HG03196 (cell line): Measurements from ENCODE around the gene CAMTA2.

Experiments
- ATAC-seq: cut with Tn5 transposase; IDR thresholded peaks from one replicate; pipeline ENCODE4 v1.9.1; 2021; ENCODE audit not compliant: unreplicated experiment

CAMTA2 gene

DNA sequence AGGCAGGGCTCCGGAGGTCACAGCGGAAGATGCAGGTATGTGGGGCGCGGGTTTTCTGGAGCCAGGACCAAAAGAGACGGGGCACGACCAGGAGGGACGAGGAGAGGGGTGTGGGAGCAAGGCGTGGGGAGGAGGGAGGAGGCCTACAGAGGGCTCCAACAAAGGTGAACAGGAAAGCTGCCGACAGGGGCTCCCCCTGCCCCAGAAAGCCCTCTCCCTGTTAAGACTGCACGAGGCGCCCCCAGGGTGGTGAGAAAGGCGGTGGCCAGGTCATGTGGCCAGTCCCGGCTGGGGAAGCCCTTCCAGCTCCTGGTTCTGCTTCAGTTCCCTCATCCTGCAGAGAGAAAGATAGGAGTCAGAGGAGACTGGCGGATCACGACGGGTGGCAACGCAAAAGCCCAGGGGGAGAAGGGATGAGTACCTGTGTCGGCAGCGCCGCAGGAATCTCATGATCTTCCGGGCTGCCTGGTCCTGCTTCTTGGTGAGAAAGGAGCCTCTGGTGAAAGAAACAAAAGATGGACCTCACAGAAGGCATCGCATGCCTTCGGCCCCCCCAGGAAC is 18.9 kb downstream of the CAMTA2 start:
- ATAC-seq = no peak

DNA sequence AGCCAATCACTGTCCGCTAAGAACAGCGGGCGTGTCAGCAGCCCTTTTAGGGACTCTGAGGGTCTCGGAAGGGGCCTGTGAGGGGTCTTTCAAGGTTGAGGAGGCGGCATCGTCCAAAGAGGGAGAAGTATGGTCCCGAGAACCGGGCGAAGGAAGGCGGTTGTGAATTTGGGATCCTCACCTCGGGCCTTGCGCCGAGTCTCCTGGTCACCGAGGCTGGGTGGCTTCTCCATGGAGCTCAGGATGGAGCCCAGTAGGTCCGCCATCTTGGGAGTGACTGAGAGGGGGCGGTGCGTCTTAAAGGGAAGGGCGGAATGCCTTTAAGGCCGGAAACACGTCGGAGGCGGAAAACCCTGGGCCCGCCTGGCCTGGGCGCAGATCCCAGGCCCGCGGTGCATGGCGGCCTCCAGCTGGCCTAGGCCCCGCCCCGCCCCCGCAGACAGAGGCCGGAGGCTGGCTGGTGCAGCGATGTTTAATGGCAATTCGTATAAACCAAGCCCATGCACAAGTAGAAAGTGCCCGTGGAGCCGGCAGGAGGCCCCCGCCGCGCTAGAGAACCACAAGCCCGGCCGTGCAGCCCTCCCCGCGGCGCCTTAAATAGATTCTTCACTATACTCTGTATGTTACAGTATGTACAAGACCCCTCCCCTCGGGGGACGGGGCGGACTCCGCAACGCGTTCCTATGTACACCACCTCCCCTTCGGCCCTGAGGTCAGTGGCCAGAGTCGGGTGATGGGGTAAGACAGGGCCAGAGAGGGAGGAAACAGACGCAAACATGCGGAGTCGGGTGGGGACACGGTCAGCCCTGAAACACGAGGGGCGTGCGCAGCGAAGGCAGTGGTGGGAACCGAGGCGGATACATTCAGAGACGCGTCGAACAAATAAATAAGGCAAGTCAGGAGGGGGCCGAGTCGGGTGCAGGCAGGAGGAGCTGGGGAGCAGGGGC is 19.7 kb downstream of the CAMTA2 start, which contains the start of gene SPAG7:
Gene SPAG7 (minus strand): TSS at position 279 of the 947 bp plus-strand sequence. CDS start 13 bp downstream, at position 266.
- ATAC-seq = peak; percentile 67

DNA sequence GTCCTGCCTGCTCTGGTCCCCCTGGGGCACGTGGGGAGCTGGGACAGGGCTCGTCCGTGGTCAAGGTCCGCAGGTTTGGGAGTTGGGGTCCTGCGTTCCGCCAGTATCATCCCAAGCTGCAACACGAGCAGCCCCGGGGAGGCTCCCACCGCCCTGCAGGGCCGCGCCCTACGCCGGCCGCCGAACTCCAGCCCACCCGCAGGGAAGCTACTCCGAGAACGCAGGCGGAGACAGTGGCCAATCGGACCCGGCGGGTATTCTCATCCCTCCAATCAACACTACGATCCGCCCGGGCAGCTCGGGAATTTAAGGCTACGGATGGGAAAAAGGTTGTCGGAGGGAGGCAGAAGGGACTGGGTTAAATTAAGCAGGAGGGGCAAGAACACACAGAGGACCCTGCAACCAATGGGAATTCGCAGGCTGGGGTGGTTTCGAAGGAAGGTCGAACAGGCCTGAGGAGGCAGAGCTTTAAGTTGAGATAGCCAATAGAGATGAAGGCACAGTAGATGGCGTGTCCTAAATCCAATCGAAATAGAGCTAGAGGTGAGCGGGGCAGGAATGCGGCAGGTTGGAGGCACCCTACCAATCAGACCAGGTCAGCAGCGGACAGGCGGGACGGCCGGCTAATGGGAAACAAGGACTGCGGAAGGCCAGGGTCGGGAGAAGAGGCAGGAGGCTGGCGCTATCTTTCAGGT is 20.5 kb downstream of the CAMTA2 start:
- peak; percentile 73 for ATAC-seq

DNA sequence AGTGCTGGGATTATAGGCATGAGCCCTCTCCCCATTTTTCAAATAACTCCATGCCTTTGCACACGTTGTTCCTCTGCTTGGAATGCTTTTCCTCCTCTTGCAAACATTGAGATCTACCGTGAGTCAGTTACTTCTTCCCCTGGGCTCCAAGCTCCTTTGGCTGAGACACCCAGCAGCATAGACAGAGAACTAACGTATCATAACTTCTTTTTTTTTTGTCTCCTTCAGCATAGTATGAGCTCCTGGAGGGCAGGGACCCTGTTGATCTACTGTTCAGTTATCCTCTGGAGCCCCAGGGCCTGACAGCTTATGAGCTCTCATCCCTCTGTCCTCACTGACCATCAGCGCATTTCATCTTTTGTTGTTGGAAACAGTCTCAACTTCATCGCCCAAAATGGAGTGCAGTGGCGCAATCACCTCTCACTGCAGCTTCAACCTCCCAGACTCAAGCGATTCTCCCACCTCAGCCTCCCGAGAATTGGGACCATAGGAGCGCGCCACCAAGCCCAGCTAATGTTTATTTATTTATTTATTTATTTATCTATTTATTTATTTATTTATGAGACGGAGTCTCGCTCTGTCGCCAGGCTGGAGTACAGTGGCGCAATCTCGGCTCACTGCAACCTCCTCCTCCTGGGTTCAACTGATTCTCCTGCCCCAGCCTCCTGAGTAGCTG is 22.0 kb downstream of the CAMTA2 start:
- no peak for ATAC-seq

DNA sequence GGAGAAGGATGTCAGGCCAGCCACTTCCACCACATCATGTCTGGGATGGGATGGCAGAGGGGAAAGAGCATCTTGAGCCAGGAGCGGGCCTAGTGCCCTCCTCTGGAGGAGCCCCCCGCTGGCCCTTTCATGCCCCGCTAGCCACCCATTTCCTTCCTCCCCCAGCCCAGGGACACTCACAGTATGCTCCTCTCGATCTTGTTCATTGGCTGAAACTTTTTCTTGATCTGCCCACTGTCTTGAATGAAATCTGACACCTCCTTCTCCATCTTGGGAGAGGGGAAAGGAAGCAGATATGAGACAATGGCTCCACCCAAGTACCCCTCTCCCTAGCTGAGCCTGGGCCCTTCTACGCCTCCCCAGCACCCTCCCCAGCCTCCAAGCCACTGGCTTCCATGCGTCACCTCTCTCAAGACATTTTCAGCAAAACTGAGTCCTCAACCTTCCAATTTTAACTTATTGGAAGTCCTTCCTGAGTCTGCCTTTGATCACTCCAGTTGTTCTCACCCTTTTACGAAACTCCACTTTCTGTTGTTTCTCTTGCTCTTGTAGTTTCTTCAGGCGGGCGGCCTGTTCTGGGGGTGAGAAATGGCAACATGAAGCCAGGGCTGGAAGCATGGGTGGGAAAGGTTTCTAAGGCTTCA is 27.1 kb downstream of the CAMTA2 start:
- no peak for ATAC-seq

DNA sequence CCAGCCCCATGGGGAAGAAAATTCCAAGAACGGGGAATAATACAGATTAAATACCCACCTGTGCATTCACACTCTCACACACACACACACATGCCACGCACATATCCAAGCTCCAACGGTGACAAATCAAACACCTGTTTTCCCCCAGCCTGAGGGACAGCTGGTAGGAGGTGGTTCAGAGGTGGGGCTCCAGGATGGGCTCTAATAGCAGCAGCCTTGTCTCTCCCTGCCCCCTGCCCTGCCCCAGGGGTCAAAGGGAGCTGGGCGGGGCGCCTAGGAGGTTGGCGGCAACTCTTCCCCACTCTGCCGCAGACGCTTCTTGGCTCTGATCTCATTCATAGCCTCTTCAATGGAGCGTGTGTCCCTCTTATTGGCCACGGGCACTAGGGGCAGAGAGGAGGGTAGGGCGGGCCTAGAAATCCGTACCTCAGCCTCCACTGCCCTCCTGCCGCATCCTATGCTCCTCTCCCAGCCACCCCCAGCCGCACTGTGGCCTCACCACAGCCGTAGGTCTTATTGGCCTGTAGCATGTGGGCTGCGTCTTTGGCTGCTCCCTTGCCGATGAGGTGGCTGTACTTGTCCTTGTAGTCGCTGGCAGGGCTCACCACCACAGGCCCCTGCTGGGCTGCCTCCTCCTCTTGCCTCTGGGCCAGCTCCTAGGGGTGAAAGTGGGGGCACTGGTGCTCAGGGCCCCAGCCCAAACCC is 28.1 kb downstream of the CAMTA2 start:
- no peak for ATAC-seq

DNA sequence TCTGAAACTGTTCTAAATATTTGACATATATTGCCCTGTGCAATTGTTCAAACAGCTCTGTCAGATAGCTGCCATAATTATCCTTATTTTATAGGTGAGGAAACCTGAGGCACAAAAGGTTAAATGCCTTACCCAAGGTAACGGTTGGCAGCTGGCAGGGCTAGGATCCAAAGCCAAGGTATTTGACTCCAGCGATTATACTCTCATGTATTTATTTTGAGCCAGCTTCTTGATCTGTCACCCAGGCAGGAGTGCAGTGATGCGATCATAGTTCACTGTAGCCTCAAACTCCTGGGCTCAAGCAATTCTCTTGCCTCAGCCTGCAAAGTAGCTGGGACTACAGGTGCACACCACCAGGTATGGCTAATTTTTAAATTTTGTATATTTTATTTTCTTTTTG is 29.4 kb downstream of the CAMTA2 start:
- no peak for ATAC-seq

DNA sequence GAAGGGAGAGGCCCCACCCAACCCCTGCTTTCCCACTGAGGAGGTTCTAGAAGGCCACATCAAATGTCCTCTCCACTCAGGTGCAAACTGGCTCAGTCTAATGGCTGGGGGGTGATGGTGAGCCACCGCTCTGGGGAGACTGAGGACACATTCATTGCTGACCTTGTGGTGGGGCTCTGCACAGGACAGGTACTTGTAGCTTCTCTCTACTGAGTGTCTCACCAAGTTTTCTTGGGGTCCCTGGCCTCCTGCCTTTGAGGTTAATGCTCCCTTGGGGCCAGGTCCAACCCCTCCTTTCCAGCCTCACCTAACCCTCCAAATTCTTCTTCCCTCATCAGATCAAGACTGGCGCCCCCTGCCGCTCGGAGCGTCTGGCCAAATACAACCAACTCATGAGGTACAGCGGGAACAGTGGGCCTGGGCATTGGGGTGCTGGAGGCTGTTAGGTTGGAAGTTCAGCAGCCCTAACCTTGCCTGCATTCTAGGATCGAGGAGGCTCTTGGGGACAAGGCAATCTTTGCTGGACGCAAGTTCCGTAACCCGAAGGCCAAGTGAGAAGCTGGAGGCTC is 30.9 kb downstream of the CAMTA2 start:
- no peak for ATAC-seq

DNA sequence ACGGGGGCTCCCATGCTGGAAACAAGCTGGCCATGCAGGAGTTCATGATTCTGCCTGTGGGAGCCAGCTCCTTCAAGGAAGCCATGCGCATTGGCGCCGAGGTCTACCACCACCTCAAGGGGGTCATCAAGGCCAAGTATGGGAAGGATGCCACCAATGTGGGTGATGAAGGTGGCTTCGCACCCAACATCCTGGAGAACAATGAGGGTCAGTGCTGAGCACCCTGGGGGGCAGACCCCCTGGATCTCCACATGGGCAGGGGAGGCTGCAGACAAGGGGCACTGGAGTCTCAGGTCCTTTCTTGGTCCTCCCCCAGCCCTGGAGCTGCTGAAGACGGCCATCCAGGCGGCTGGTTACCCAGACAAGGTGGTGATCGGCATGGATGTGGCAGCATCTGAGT is 32.4 kb downstream of the CAMTA2 start:
- ATAC-seq = no peak

DNA sequence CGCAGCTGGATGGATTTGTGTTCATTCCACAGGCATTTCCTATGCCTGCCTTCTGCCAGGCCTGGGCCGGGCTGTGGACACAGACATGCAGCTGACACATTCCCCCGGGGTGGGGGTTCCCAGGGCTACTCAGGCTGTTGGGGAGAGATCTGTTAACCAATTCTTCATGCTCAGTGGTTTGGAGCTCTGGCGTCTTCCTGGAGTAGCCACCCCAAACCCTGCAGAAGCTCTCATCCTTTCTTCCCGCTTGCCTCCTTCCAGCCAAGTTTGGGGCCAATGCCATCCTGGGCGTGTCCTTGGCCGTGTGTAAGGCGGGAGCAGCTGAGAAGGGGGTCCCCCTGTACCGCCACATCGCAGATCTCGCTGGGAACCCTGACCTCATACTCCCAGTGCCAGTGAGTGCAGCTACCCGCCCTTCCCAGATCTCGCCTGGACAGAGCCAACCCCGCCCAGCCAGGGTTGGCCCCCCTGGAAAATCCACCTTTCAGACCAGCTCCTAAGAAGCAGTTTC is 34.0 kb downstream of the CAMTA2 start:
- ATAC-seq = no peak

DNA sequence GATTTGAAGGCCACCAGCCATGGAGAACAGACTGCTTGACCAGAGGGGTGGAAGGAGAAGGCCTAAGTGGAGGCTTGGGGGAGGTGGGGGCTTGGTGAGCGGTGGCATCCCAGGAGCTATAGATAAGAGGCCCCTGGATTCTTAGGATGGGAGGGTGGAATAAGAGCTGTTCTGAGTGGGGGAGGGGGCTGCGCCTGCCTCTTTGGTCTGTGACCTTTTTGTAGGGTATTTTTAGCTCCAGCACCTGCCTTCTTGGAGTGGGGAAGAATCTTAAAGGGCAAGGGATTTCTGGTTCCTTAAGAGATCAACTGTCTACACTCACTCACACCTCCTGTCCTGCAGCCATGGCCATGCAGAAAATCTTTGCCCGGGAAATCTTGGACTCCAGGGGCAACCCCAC is 36.0 kb downstream of the CAMTA2 start:
- no peak for ATAC-seq

DNA sequence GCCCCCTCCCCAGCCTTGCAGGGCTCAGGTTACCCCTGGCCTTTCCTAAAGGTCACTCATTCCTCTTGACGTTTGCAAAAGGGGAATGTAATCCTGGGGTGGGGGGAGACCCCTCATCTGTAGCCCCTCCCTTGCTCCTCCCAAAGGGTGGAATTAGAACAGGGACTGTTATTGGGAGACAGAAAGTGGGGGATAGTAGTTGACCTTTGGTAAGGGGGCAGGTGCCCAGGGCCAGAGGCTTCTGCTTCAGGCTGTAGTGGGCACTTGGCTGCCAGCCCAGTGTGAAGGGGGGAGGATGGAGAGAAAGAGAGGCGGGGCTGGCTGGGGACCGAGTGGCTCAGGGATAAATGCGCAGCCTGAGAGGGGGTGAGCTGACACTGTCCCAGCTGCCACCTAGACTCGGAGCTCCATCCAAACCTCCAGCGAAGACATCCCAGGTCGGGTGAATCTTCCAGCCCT is 36.7 kb downstream of the CAMTA2 start, which contains the start of gene ENO3:
Gene ENO3 (plus strand): TSS at position 374 of the 459 bp plus-strand sequence. CDS start 711 bp downstream, outside the sequence.
- no peak for ATAC-seq

DNA sequence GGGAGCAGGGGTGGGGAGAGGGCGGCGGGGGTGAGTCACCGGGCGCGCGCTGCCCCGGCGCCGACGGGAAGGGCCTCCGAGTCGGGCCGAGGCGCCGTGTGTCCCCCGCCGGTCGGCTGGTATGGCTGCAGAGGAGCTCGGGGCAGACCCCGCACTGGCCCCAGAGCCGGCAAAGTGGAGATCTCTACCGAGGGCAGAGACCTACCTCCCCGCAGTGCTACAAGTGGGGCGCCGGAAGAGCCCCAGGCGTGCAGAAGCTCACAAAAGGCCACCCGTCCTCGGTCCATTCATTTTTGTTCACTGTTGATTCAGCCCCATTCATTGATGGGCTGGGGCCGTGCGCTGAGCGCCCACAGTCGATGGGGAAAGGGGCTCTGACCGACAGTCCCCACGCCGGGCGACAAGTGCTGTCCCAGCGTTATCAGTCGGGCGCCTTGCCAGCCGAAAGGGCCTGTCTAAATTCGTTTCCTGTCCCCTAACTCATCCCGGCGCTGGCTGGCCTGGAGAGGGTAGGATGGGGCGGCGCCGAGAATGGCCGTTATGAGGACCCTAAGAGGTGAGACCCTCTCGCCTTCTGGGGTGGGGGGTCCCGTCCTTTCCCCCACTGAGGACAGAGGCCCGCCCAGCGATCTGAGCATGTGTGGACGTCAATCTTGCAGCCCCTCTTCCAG is 37.3 kb downstream of the CAMTA2 start:
- no peak for ATAC-seq

DNA sequence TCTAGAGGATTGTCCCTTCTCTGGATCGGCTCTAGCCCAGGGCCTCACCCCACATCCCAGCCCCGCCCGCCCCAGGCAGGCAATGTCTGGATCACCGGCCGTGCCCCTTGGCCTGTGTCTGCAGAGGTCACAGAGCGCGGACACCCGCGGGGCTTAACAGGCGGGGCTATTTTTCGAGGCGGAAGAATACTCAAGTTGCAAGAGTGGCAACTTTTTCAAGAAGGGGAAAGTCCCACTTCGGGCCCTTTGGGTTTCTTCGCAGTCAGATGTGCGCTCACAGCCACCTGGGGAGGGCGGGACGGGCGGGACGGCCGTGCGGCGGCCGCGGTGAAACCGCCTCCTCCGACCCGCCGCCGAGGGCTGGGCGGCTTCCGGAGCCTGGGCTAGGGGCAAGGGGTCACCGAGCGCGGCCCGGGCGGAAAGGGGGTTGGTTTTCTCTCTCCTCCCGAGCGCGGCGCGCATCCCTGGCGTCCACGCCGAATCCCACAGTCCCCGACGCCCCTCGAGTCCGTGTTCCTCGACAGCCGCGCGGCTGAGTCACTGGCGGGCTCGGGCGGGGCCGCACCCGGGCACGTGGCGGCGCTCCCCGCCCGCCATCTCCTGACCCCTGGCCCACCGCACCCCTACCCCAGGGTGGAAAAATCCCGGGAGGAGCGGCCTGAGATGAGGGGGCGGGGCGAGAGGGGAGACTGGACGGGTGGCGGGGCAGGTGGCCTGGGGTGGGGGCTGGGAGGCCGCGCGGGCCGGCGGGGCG is 38.0 kb downstream of the CAMTA2 start:
- ATAC-seq = peak; percentile 15

DNA sequence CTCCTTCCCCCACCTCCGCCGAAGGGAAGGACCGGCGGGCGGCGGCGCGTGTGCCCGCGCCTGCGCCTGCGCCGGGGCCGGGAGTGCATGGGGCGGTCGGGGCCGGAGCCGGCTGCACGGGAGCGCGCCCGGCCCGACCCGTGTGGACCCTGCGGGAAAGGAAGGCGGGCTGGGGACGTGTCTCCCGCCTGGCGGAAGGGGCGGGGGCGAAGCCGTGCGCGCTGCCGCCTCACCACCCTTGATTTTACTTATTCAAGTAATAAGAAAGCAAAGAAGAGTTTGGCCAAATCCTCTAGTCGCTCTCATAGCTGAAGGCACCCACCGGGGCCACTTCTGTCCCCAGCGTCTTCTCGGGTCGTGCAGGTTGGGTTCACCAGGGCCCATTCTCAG is 38.5 kb downstream of the CAMTA2 start:
- peak; percentile 30 for ATAC-seq

DNA sequence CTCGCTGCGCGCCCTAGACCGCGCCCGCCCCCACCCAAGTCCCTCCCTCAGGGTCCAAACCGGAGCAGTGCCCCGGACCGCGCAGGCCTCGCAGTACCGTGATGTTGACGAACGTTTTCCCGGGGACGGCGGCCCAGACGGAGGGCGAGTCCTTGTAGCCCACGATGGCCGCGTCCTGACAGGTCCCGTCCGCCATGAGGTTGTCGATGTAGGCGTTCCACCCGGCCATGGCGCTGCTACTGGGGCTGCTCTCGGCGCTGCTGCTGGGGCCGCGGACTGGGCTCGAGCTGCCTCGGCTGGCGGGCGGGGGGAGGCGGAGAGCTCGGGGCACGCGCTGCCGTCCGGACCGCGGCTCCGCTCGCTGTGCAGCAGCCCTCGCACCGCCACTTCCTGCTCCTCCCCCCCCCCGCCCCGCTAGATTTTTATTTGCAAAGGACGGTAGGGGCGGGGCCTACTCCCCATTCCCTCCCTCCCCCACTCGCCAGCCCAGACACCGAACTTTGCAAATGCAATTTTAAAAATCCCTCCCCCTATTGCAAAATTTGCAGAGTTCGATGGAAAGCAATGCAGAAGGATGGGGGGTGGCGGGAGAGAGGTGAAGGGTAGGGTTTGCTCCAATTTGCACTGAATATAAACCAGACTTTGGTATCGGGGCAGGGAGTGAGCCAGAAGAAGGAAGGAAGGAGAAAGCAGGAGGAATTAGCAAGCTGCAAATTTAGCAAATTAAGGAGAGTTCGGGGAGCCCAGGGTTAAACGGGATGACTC is 39.1 kb downstream of the CAMTA2 start, which contains the start of gene PFN1:
Gene PFN1 (minus strand): TSS at position 365 of the 765 bp plus-strand sequence. CDS start 136 bp downstream, at position 229.
- peak; percentile 21 for ATAC-seq
